Measurements from ENCODE around the gene PAFAH2. TPM values are rescaled to one million over a fixed set of nuclear protein-coding genes. Genes with fewer than 3 reads are reported as not detected.
A peak's percentile ranks its signal among the peaks of the same experiment; 100 is the strongest.

Gene PAFAH2
- total and polyA plus RNA-seq, 2 of the 13 experiments (the other 11 are each of a cell fraction or from before 2014, with no cell fraction given): 6.9 to 9.4 TPM

GRCh38 chr1:25996966-25997827 lies 666 bp downstream of the PAFAH2 start (continued):
- TF ChIP-seq, protein P1, sequence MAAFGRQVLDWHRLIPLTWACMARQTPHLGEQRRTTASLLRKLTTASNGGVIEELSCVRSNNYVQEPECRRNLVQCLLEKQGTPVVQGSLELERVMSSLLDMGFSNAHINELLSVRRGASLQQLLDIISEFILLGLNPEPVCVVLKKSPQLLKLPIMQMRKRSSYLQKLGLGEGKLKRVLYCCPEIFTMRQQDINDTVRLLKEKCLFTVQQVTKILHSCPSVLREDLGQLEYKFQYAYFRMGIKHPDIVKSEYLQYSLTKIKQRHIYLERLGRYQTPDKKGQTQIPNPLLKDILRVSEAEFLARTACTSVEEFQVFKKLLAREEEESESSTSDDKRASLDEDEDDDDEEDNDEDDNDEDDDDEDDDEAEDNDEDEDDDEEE (CRISPR knock-in tag; IDR thresholded peaks at IDR 0.05): no peak
- TF ChIP-seq ZNF598 (CRISPR knock-in tag; IDR thresholded peaks at IDR 0.05; ENCODE audit: borderline replicate concordance): no peak
- TF ChIP-seq ZGPAT (CRISPR knock-in tag; IDR thresholded peaks at IDR 0.05): no peak
- peak; percentile 91 for TF ChIP-seq THAP11 (CRISPR knock-in tag; IDR thresholded peaks at IDR 0.05)
- TF ChIP-seq SMYD3 (CRISPR knock-in tag; IDR thresholded peaks at IDR 0.05): no peak; the same call in 1 of the 2 replicates
- no peak for TF ChIP-seq ZNF574 (CRISPR knock-in tag; IDR thresholded peaks at IDR 0.05)
- no peak for TF ChIP-seq FLYWCH1 (CRISPR knock-in tag; IDR thresholded peaks at IDR 0.05)
- TF ChIP-seq ZNF652 (CRISPR knock-in tag; IDR thresholded peaks at IDR 0.05; ENCODE audit: borderline replicate concordance, low read depth): no peak; the same call in 1 of the 2 replicates
- no peak for TF ChIP-seq SMARCC2 (IDR thresholded peaks at IDR 0.05)
- no peak for TF ChIP-seq ZNF367 (CRISPR knock-in tag; IDR thresholded peaks at IDR 0.05; ENCODE audit: borderline replicate concordance)
- peak; percentile 32; the same call in 1 of the 2 replicates for TF ChIP-seq MIER3 (CRISPR knock-in tag; IDR thresholded peaks at IDR 0.05; ENCODE audit: borderline replicate concordance)
- no peak for TF ChIP-seq RFXAP (CRISPR knock-in tag; IDR thresholded peaks at IDR 0.05; ENCODE audit: borderline replicate concordance)
- no peak for TF ChIP-seq ZNF251 (CRISPR knock-in tag; IDR thresholded peaks at IDR 0.05)
- TF ChIP-seq ZBTB3 (CRISPR knock-in tag; IDR thresholded peaks at IDR 0.05; ENCODE audit: borderline replicate concordance, low read depth): no peak
- no peak for TF ChIP-seq ZNF549 (CRISPR knock-in tag; IDR thresholded peaks at IDR 0.05)
- TF ChIP-seq BRD4 (CRISPR knock-in tag; IDR thresholded peaks at IDR 0.05): no peak
- TF ChIP-seq ZNF24 (IDR thresholded peaks at IDR 0.05): no peak
- TF ChIP-seq YEATS4 (CRISPR knock-in tag; IDR thresholded peaks at IDR 0.05; ENCODE audit: borderline replicate concordance): no peak
- no peak for TF ChIP-seq ARID3A (IDR thresholded peaks at IDR 0.05; ENCODE audit: low read depth, low read length)
- TF ChIP-seq EED (CRISPR knock-in tag; IDR thresholded peaks at IDR 0.05): no peak
- no peak for TF ChIP-seq NR1H2 (CRISPR knock-in tag; IDR thresholded peaks at IDR 0.05; ENCODE audit: borderline replicate concordance, low read depth)
- TF ChIP-seq ZNF776 (CRISPR knock-in tag; IDR thresholded peaks at IDR 0.05): no peak
- TF ChIP-seq MTF1 (CRISPR knock-in tag; IDR thresholded peaks at IDR 0.05): no peak
- TF ChIP-seq FOXA3 (CRISPR knock-in tag; IDR thresholded peaks at IDR 0.05): peak; percentile 56
- peak; percentile 61; the same call in 1 of the 2 replicates for TF ChIP-seq GFI1 (CRISPR knock-in tag; IDR thresholded peaks at IDR 0.05; ENCODE audit: borderline replicate concordance)
